Measurements from ENCODE around the gene USP17L26.
"Not testable (repeated sequence)": the region's sequence is repeated elsewhere in the genome, so short reads cannot be mapped to it uniquely, and the experiment has no call there.

- TF ChIP-seq POLR2AphosphoS5, CTCF (IDR thresholded peaks at IDR 0.05): not testable (repeated sequence)
These were observed 4.8 kb upstream of the USP17L26 start, which contains the start of gene USP17L25 for GRCh38 chr4:9329611-9330010.
